ENCODE data around the gene TIMM44. TPM values are rescaled to one million over a fixed set of nuclear protein-coding genes. Genes with fewer than 3 reads are reported as not detected.

Gene TIMM44
- 28.1 TPM for total RNA-seq
- 41.8 TPM for polyA plus RNA-seq
- long read RNA-seq, donor 1, partial matches to known transcripts = 0 of 1 reads
- long read RNA-seq, donor 1, other reads (novel, unspliced or antisense) = 0 of 1 reads
- long read RNA-seq, donor 2, transcript TIMM44-201 (13 exons, 2,075 nt) = major isoform, 9 of 32 reads
- long read RNA-seq, donor 2, transcript TIMM44-210 (1 exons, 2,227 nt) = minor isoform, 7 of 32 reads
- long read RNA-seq, donor 2, partial matches to known transcripts = 12 of 32 reads
- long read RNA-seq, donor 2, other reads (novel, unspliced or antisense) = 0 of 32 reads
- long read RNA-seq, donor 3, transcript TIMM44-210 (1 exons, 2,227 nt) = minor isoform, 6 of 24 reads
- long read RNA-seq, donor 3, transcript TIMM44-211 (3 exons, 556 nt) = minor isoform, 5 of 24 reads
- long read RNA-seq, donor 3, transcript TIMM44-201 (13 exons, 2,075 nt) = major isoform, 9 of 24 reads
- long read RNA-seq, donor 3, partial matches to known transcripts = 0 of 24 reads
- long read RNA-seq, donor 3, other reads (novel, unspliced or antisense) = 0 of 24 reads
- long read RNA-seq, donor 4, transcript TIMM44-210 (1 exons, 2,227 nt) = major isoform, 8 of 12 reads
- long read RNA-seq, donor 4, partial matches to known transcripts = 0 of 12 reads
- long read RNA-seq, donor 4, other reads (novel, unspliced or antisense) = 0 of 12 reads
- long read RNA-seq, donor 5, transcript TIMM44-210 (1 exons, 2,227 nt) = major isoform, 8 of 16 reads
- long read RNA-seq, donor 5, transcript TIMM44-201 (13 exons, 2,075 nt) = minor isoform, 7 of 16 reads
- long read RNA-seq, donor 5, partial matches to known transcripts = 0 of 16 reads
- long read RNA-seq, donor 5, other reads (novel, unspliced or antisense) = 0 of 16 reads
- long read RNA-seq, donor 6, partial matches to known transcripts = 0 of 6 reads
- long read RNA-seq, donor 6, other reads (novel, unspliced or antisense) = 0 of 6 reads
- long read RNA-seq, donor 7, partial matches to known transcripts = 0 of 5 reads
- long read RNA-seq, donor 7, other reads (novel, unspliced or antisense) = 0 of 5 reads
- long read RNA-seq, donor 8, partial matches to known transcripts = 0 of 9 reads
- long read RNA-seq, donor 8, other reads (novel, unspliced or antisense) = 0 of 9 reads
- long read RNA-seq, donor 9, partial matches to known transcripts = 0 of 4 reads
- long read RNA-seq, donor 9, other reads (novel, unspliced or antisense) = 0 of 4 reads
- long read RNA-seq, donor 10, partial matches to known transcripts = 0 of 3 reads
- long read RNA-seq, donor 10, other reads (novel, unspliced or antisense) = 0 of 3 reads

- Histone ChIP-seq H3K27me3 (ENCODE audit: control insufficient read depth in 2 of 2, insufficient read depth in 1 of 2, low read length in 1 of 2) (no peaks in the 10 kb centered on the region), H3K4me1 (ENCODE audit: control insufficient read depth in 2 of 2, insufficient read depth in 2 of 2, low read length in 2 of 2) (peaks cover 8 to 15% of the 10 kb centered on the region in 2 donors), H3K4me3 (ENCODE audit: low read length in 2 of 2) (peak within 1 kb of the TSS; percentile 86 to 94), H3K36me3 (ENCODE audit: control insufficient read depth in 2 of 2, insufficient read depth in 2 of 2, low read length in 1 of 2) (peaks cover 11 to 14% of the 10 kb centered on the region in 2 donors), H3K27ac (ENCODE audit: low read depth in 1 of 2, low read length in 1 of 2) (peak within 1 kb of the TSS; percentile 81 to 96), H3K9me3 (ENCODE audit: control insufficient read depth in 2 of 2, insufficient read depth in 1 of 2, low read length in 1 of 2) (no peaks in the 10 kb centered on the region)
- WGBS = under 1% methylated on average over 56 of the region's 56 CpGs
- DNase-seq (ENCODE audit: low read depth in 6 of 9, low spot score in 9 of 9) = peak; percentile 92 to 99 (median 97)
Observed at GRCh38 chr19:7943444-7944176, at the start of gene TIMM44. Gene TIMM44, minus strand, starts transcription at chr19:7943666. Its CDS starts 15 bp downstream, at chr19:7943651.

- no peak overlapping the region for H3K4me3 ChIP-seq (ENCODE audit: low read length in 2 of 2)
- H3K36me3 ChIP-seq (ENCODE audit: control insufficient read depth in 2 of 2, insufficient read depth in 2 of 2, low read length in 1 of 2) = peaks cover 41 to 54% of the 10 kb centered on the region in 2 donors
- H3K27ac ChIP-seq (ENCODE audit: low read depth in 1 of 2, low read length in 1 of 2) = no peak overlapping the region
- DNase-seq (ENCODE audit: low read depth in 6 of 9, low spot score in 9 of 9) = no peak
- no peaks in the 10 kb centered on the region for H3K9me3 ChIP-seq (ENCODE audit: control insufficient read depth in 2 of 2, insufficient read depth in 1 of 2, low read length in 1 of 2)
- 88% methylated on average over 10 of the region's 10 CpGs for WGBS
- no peaks in the 10 kb centered on the region for H3K27me3 ChIP-seq (ENCODE audit: control insufficient read depth in 2 of 2, insufficient read depth in 1 of 2, low read length in 1 of 2)
- peaks cover 0 to 5% of the 10 kb centered on the region in 2 donors for H3K4me1 ChIP-seq (ENCODE audit: control insufficient read depth in 2 of 2, insufficient read depth in 2 of 2, low read length in 2 of 2)
Observed at GRCh38 chr19:7992575-7992974, 49.1 kb upstream of the TIMM44 start.

- Histone ChIP-seq H3K9me3 (ENCODE audit: control insufficient read depth in 2 of 2, insufficient read depth in 1 of 2, low read length in 1 of 2) (no peaks in the 10 kb centered on the region), H3K4me3 (ENCODE audit: low read length in 2 of 2) (no peak overlapping the region), H3K4me1 (ENCODE audit: control insufficient read depth in 2 of 2, insufficient read depth in 2 of 2, low read length in 2 of 2) (no peaks in the 10 kb centered on the region), H3K27me3 (ENCODE audit: control insufficient read depth in 2 of 2, insufficient read depth in 1 of 2, low read length in 1 of 2) (no peaks in the 10 kb centered on the region), H3K36me3 (ENCODE audit: control insufficient read depth in 2 of 2, insufficient read depth in 2 of 2, low read length in 1 of 2) (peaks cover 68 to 82% of the 10 kb centered on the region in 2 donors), H3K27ac (ENCODE audit: low read depth in 1 of 2, low read length in 1 of 2) (no peak overlapping the region)
- DNase-seq (ENCODE audit: low read depth in 6 of 9, low spot score in 9 of 9) = no peak
- WGBS = 96% methylated on average over 12 of the region's 12 CpGs
Observed at GRCh38 chr19:7989071-7989575, 45.7 kb upstream of the TIMM44 start.

- Histone ChIP-seq H3K27ac (ENCODE audit: low read depth in 1 of 2, low read length in 1 of 2) (no peak overlapping the region), H3K4me1 (ENCODE audit: control insufficient read depth in 2 of 2, insufficient read depth in 2 of 2, low read length in 2 of 2) (no peaks in the 10 kb centered on the region), H3K4me3 (ENCODE audit: low read length in 2 of 2) (no peak overlapping the region), H3K27me3 (ENCODE audit: control insufficient read depth in 2 of 2, insufficient read depth in 1 of 2, low read length in 1 of 2) (no peaks in the 10 kb centered on the region), H3K9me3 (ENCODE audit: control insufficient read depth in 2 of 2, insufficient read depth in 1 of 2, low read length in 1 of 2) (no peaks in the 10 kb centered on the region), H3K36me3 (ENCODE audit: control insufficient read depth in 2 of 2, insufficient read depth in 2 of 2, low read length in 1 of 2) (peaks cover 76 to 89% of the 10 kb centered on the region in 2 donors)
- DNase-seq (ENCODE audit: low read depth in 6 of 9, low spot score in 9 of 9) = no peak
- WGBS = 96% methylated on average over 5 of the region's 5 CpGs
Observed at GRCh38 chr19:7988307-7988706, 44.8 kb upstream of the TIMM44 start.

GRCh38 chr19:7987114-7987768 lies 43.8 kb upstream of the TIMM44 start:
- H3K9me3 ChIP-seq (ENCODE audit: control insufficient read depth in 2 of 2, insufficient read depth in 1 of 2, low read length in 1 of 2) = no peaks in the 10 kb centered on the region
- no peak for DNase-seq (ENCODE audit: low read depth in 6 of 9, low spot score in 9 of 9)
- 98% methylated on average over 17 of the region's 17 CpGs for WGBS
- no peak overlapping the region for H3K4me3 ChIP-seq (ENCODE audit: low read length in 2 of 2)
- no peaks in the 10 kb centered on the region for H3K27me3 ChIP-seq (ENCODE audit: control insufficient read depth in 2 of 2, insufficient read depth in 1 of 2, low read length in 1 of 2)
- H3K36me3 ChIP-seq (ENCODE audit: control insufficient read depth in 2 of 2, insufficient read depth in 2 of 2, low read length in 1 of 2) = peaks cover 86 to 88% of the 10 kb centered on the region in 2 donors
- H3K4me1 ChIP-seq (ENCODE audit: control insufficient read depth in 2 of 2, insufficient read depth in 2 of 2, low read length in 2 of 2) = no peaks in the 10 kb centered on the region
- H3K27ac ChIP-seq (ENCODE audit: low read depth in 1 of 2, low read length in 1 of 2) = no peak overlapping the region

GRCh38 chr19:7986321-7987113 lies 43.1 kb upstream of the TIMM44 start:
- WGBS = 94% methylated on average over 23 of the region's 23 CpGs
- DNase-seq (ENCODE audit: low read depth in 6 of 9, low spot score in 9 of 9) = no peak
- H3K4me1 ChIP-seq (ENCODE audit: control insufficient read depth in 2 of 2, insufficient read depth in 2 of 2, low read length in 2 of 2) = no peaks in the 10 kb centered on the region
- no peak overlapping the region for H3K4me3 ChIP-seq (ENCODE audit: low read length in 2 of 2)
- H3K27ac ChIP-seq (ENCODE audit: low read depth in 1 of 2, low read length in 1 of 2) = no peak overlapping the region
- H3K9me3 ChIP-seq (ENCODE audit: control insufficient read depth in 2 of 2, insufficient read depth in 1 of 2, low read length in 1 of 2) = no peaks in the 10 kb centered on the region
- peaks cover 91 to 92% of the 10 kb centered on the region in 2 donors for H3K36me3 ChIP-seq (ENCODE audit: control insufficient read depth in 2 of 2, insufficient read depth in 2 of 2, low read length in 1 of 2)
- no peaks in the 10 kb centered on the region for H3K27me3 ChIP-seq (ENCODE audit: control insufficient read depth in 2 of 2, insufficient read depth in 1 of 2, low read length in 1 of 2)

- WGBS = 98% methylated on average over 7 of the region's 7 CpGs
- peak overlapping the region in 1 of 2 donors; percentile 2 for H3K27ac ChIP-seq (ENCODE audit: low read depth in 1 of 2, low read length in 1 of 2)
- H3K4me1 ChIP-seq (ENCODE audit: control insufficient read depth in 2 of 2, insufficient read depth in 2 of 2, low read length in 2 of 2) = no peaks in the 10 kb centered on the region
- no peaks in the 10 kb centered on the region for H3K27me3 ChIP-seq (ENCODE audit: control insufficient read depth in 2 of 2, insufficient read depth in 1 of 2, low read length in 1 of 2)
- DNase-seq (ENCODE audit: low read depth in 6 of 9, low spot score in 9 of 9) = no peak
- H3K9me3 ChIP-seq (ENCODE audit: control insufficient read depth in 2 of 2, insufficient read depth in 1 of 2, low read length in 1 of 2) = no peaks in the 10 kb centered on the region
- H3K36me3 ChIP-seq (ENCODE audit: control insufficient read depth in 2 of 2, insufficient read depth in 2 of 2, low read length in 1 of 2) = peaks cover 91 to 92% of the 10 kb centered on the region in 2 donors
- H3K4me3 ChIP-seq (ENCODE audit: low read length in 2 of 2) = no peak overlapping the region
Observed at GRCh38 chr19:7985481-7985911, 42.0 kb upstream of the TIMM44 start.
